AG09319 (cell line): ENCODE data around the gene LLPH.
A peak's percentile ranks its signal among the peaks of the same experiment; 100 is the strongest.
"Not testable (repeated sequence)": the region's sequence is repeated elsewhere in the genome, so short reads cannot be mapped to it uniquely, and the experiment has no call there.

Source experiments
- DNase-seq: peaks from one replicate; pipeline ENCODE4 v3.0.0-alpha.2; 2010; ENCODE audit warnings: low read depth; ENCODE audit errors: extremely low read depth
- CTCF ChIP-seq: IDR thresholded peaks from 2 replicates; pipeline ENCODE4 v1.5.1; 2011; ENCODE audit warnings: low read depth, mild to moderate bottlenecking, inconsistent platforms, low read length, moderate library complexity

LLPH gene

GRCh38 chr12:66130267-66131066 lies at the start of gene LLPH:
Gene LLPH, minus strand, starts transcription at chr12:66130750. Its CDS starts 1,644 bp downstream, at chr12:66129106.
- TF ChIP-seq CTCF, result no peak

GRCh38 chr12:66176105-66176900 lies 45.8 kb upstream of the LLPH start:
- no peak for TF ChIP-seq CTCF
- DNase-seq, result no peak

More at GRCh38 chr12:66130267-66131066, at the start of gene LLPH:
- DNase-seq, result peak; percentile 59

GRCh38 chr12:66174391-66175325 lies 44.1 kb upstream of the LLPH start:
- not testable (repeated sequence) for DNase-seq

DNA sequence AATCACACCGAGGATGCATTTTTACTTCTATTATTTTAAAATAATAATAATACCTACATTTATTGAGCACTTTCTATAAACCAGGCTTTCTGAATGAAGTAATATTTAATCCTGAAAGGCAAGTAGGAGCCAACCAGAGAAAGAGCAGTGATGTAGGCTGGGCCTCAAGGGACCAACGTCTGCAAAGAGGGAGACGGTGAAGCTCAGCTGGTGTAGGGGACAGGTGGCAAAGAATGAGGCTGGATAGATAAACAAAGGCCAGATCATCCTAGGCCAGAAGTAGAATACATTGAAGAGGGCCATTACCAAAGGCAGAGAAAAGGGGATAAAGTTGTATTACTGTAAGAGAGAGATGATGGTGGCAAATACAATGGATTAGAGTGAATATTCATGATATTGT lies 40.1 kb upstream of the LLPH start:
- DNase-seq, result no peak
- no peak for TF ChIP-seq CTCF

DNA sequence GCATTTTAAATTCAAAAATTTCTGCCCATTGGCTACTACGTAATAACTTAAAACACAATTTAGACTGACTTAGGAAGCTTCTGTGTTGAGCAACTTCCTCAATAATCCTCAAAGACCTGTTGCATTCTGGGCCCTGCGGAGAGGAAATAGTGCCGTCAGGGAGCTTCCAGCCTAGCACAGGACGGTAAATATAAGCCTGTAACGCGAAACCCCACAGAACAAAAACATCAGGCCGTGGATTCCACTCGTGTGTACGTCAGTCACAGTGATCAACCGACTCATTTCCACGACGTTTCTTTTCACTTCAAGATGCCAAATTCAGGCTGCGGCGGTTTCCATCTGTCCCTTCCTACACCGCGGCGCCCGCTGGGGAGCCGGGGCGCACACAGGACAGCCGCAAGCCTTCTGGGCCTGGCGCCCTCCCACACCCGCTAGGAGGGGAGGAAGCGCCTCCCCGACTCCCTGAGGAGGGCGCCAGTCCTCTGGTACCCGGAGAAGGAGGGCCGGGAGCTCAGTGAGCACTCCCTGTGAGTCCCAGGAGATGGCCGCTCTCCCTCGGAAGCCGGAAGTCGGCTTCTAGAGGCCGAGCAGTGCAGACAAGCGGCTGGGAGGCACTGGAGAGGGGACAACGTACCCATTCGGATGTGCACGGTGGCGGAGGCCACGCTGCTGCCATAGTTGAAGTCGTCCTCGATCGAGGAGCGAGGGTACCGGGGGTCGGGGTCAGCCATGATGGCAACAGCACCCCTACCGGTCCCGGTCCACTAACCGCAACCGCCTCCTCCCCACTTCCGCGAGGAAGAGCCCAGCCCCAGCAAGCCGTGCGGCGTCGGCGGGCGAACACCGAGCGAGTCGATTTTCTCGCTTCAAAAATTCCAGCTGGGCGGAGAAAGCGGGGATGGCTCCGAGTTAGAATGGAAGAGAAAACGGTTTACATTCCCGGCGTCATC lies 38.9 kb upstream of the LLPH start, which contains the start of gene TMBIM4:
TMBIM4 (minus strand) TSS at position 776 of the 950 bp plus-strand sequence; CDS start at position 731, 45 bp downstream.
- peak; percentile 82 for DNase-seq
- TF ChIP-seq CTCF, result peak; percentile 20

GRCh38 chr12:66168410-66168809 lies 37.9 kb upstream of the LLPH start:
- no peak for TF ChIP-seq CTCF
- DNase-seq, result no peak
